ENCODE results near the gene TMEM40.

- TF ChIP-seq POLR2A (IDR thresholded peaks at IDR 0.05) (no peak), CTCF (IDR thresholded peaks at IDR 0.05) (no peak), EP300 (IDR thresholded peaks at IDR 0.05) (no peak), POLR2AphosphoS5 (IDR thresholded peaks at IDR 0.05) (no peak)
Observed at GRCh38 chr3:12752102-12752501, 7.0 kb downstream of the TMEM40 start.

Measured in suprapubic skin (tissue), 4 donors.